ENCODE measurements around the gene TAOK3.

DNA sequence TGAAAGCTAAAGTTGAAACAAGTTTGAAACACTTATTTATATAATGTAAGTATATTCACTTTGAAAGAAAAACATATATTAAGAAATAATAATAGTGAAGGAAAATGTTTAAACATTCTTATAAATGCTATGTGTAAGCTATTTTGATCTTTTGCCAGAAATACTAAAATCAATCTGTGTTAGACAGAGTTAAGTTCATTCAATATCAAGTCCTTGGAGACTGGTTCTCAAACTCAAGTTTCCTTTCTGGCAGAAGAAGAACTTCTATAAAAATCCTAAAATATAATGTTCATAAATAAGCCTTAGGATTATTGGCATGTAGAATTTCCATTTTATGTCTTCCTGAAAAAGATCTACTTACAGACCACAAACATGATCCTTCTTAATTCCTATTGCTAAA lies 45.3 kb downstream of the TAOK3 start:
- TF ChIP-seq, protein P1, sequence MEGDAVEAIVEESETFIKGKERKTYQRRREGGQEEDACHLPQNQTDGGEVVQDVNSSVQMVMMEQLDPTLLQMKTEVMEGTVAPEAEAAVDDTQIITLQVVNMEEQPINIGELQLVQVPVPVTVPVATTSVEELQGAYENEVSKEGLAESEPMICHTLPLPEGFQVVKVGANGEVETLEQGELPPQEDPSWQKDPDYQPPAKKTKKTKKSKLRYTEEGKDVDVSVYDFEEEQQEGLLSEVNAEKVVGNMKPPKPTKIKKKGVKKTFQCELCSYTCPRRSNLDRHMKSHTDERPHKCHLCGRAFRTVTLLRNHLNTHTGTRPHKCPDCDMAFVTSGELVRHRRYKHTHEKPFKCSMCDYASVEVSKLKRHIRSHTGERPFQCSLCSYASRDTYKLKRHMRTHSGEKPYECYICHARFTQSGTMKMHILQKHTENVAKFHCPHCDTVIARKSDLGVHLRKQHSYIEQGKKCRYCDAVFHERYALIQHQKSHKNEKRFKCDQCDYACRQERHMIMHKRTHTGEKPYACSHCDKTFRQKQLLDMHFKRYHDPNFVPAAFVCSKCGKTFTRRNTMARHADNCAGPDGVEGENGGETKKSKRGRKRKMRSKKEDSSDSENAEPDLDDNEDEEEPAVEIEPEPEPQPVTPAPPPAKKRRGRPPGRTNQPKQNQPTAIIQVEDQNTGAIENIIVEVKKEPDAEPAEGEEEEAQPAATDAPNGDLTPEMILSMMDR (IDR thresholded peaks at IDR 0.05; ENCODE audit: low read length) = no peak
- TF ChIP-seq EZH2 (IDR thresholded peaks at IDR 0.05; ENCODE audit: borderline replicate concordance, low read length) = no peak

Data from OCI-LY1 (cell line).